Measurements from ENCODE around the gene BBS9. TPM values are rescaled to one million over a fixed set of nuclear protein-coding genes. Genes with fewer than 3 reads are reported as not detected.
"Not testable (repeated sequence)": the region's sequence is repeated elsewhere in the genome, so short reads cannot be mapped to it uniquely, and the experiment has no call there.

The BBS9 gene
- total RNA-seq, 4 donors from 2014 or later, result 11.2 to 34.5 (median 20.4) TPM

- H3K4me3 ChIP-seq, result no peak overlapping the region
- no peaks in the 10 kb centered on the region for H3K27me3 ChIP-seq
- H3K4me1 ChIP-seq, result peaks cover 0 to 11% (median 0%) of the 10 kb centered on the region in 3 donors
- no peak overlapping the region for H3K27ac ChIP-seq
- TF ChIP-seq POLR2A (IDR thresholded peaks at IDR 0.05), result no peak
- TF ChIP-seq, protein P1, sequence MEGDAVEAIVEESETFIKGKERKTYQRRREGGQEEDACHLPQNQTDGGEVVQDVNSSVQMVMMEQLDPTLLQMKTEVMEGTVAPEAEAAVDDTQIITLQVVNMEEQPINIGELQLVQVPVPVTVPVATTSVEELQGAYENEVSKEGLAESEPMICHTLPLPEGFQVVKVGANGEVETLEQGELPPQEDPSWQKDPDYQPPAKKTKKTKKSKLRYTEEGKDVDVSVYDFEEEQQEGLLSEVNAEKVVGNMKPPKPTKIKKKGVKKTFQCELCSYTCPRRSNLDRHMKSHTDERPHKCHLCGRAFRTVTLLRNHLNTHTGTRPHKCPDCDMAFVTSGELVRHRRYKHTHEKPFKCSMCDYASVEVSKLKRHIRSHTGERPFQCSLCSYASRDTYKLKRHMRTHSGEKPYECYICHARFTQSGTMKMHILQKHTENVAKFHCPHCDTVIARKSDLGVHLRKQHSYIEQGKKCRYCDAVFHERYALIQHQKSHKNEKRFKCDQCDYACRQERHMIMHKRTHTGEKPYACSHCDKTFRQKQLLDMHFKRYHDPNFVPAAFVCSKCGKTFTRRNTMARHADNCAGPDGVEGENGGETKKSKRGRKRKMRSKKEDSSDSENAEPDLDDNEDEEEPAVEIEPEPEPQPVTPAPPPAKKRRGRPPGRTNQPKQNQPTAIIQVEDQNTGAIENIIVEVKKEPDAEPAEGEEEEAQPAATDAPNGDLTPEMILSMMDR (IDR thresholded peaks at IDR 0.05), result no peak
- no peak for TF ChIP-seq POLR2AphosphoS5 (IDR thresholded peaks at IDR 0.05)
- no peak for TF ChIP-seq EP300 (IDR thresholded peaks at IDR 0.05)
- 94 to 96% methylated on average over 3 of the region's 3 CpGs for WGBS, 2 donors (ENCODE audit: low coverage in 1 of 2)
- ATAC-seq, result no peak
- H3K9me3 ChIP-seq, result no peaks in the 10 kb centered on the region
- H3K36me3 ChIP-seq, result peaks cover 0 to 4% of the 10 kb centered on the region in 2 donors
Observed at GRCh38 chr7:33262476-33262875, 133.1 kb downstream of the BBS9 start.

- H3K4me3 ChIP-seq, H3K27ac ChIP-seq, H3K4me1 ChIP-seq, ATAC-seq, H3K9me3 ChIP-seq, H3K27me3 ChIP-seq: not testable (repeated sequence)
- WGBS, 2 donors (ENCODE audit: low coverage in 1 of 2), result 99 to 100% methylated on average over 4 of the region's 4 CpGs
- peaks cover 0 to 15% of the 10 kb centered on the region in 2 donors for H3K36me3 ChIP-seq
Observed at GRCh38 chr7:33271839-33272371, 142.5 kb downstream of the BBS9 start.

DNA sequence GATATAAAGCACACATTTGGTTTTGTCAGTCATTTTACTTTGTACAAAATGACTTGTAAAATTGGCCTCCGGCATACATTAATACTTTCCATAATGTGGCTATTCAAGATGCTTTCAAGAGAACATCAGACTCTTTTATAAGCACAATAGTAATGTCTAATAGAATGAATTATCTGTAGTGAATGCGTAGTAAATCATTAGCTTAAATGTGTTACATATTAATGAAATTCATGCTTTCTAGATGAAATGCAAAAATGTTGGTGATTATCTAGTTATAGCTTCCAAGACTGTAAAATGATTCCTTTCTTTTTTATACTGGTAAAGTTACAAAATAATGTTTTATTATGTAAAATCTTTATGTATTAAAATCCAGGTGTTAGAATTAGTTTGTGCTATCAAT lies 144.0 kb downstream of the BBS9 start:
- H3K27ac ChIP-seq, result no peak overlapping the region
- no peak for ATAC-seq
- H3K9me3 ChIP-seq, result peaks cover 0 to 19% (median 0%) of the 10 kb centered on the region in 3 donors
- 88 to 90% methylated on average over 1 to 2 of the region's 2 CpGs for WGBS, 2 donors (ENCODE audit: low coverage in 1 of 2)
- H3K27me3 ChIP-seq, result no peaks in the 10 kb centered on the region
- no peaks in the 10 kb centered on the region for H3K4me1 ChIP-seq
- no peak overlapping the region for H3K4me3 ChIP-seq
- TF ChIP-seq EP300 (IDR thresholded peaks at IDR 0.05), result no peak
- H3K36me3 ChIP-seq, result peaks cover 0 to 28% of the 10 kb centered on the region in 2 donors

- Histone ChIP-seq H3K36me3 (peaks cover 0 to 33% of the 10 kb centered on the region in 2 donors), H3K27me3 (no peaks in the 10 kb centered on the region), H3K27ac (no peak overlapping the region), H3K9me3 (peaks cover 0 to 28% (median 0%) of the 10 kb centered on the region in 3 donors), H3K4me1 (no peaks in the 10 kb centered on the region), H3K4me3 (no peak overlapping the region)
- ATAC-seq, result no peak
- WGBS, 2 donors (ENCODE audit: low coverage in 1 of 2), result 82 to 100% methylated on average over 3 of the region's 3 CpGs
- no peak for TF ChIP-seq POLR2A (IDR thresholded peaks at IDR 0.05)
Observed at GRCh38 chr7:33276325-33276724, 147.0 kb downstream of the BBS9 start.

DNA sequence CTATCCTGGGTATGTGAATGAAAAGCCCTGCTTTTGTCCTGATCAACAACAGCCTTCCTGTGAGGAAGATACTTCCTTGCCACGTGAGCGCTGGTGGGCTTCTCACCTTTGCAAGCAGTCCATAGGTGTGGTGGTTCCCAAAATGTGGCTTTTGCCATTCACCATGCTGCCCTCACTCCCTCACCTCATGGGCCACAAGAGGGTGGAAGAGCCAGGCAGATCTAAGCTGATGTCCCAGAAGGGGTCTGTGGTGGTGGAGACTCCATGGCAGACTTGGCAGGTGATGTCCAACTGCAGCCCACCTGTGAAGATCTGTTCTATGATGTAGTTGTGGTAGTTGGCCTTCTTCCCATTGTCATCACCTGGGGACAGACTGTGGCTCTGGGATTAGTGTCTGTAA lies 147.4 kb downstream of the BBS9 start:
- no peak for ATAC-seq
- peaks cover 0 to 33% of the 10 kb centered on the region in 2 donors for H3K36me3 ChIP-seq
- no peak overlapping the region for H3K4me3 ChIP-seq
- no peak overlapping the region for H3K27ac ChIP-seq
- WGBS, 2 donors (ENCODE audit: low coverage in 1 of 2), result 100% methylated on average over 2 of the region's 2 CpGs; no CpG with 5 or more reads in 1 of the 2 donors
- H3K4me1 ChIP-seq, result no peaks in the 10 kb centered on the region
- TF ChIP-seq POLR2A (IDR thresholded peaks at IDR 0.05), result no peak
- TF ChIP-seq, protein P1 (IDR thresholded peaks at IDR 0.05), result no peak
- TF ChIP-seq EP300 (IDR thresholded peaks at IDR 0.05), result no peak
- no peak for TF ChIP-seq POLR2AphosphoS5 (IDR thresholded peaks at IDR 0.05)
- peaks cover 0 to 28% (median 0%) of the 10 kb centered on the region in 3 donors for H3K9me3 ChIP-seq
- H3K27me3 ChIP-seq, result no peaks in the 10 kb centered on the region

DNA sequence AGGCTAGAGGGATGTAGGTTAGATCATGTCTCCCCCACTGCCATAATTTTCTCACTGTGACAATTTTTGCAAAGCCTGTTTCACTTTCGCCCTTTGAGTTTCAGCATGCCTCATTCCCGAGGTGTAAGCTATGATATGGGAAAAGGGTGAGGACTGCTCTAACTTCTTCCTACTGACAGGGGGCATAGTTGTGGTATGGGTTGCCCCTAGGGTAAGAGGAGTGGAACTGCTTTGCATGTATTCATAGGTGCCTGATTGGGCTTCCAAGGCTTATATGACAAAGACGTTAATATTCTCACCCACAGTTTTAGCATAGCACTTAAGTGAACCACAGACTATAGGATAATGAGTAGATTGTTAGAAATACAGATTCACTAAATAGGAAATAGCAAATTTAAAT lies 148.7 kb downstream of the BBS9 start:
- no peak for ATAC-seq
- no peak for TF ChIP-seq EP300 (IDR thresholded peaks at IDR 0.05)
- Histone ChIP-seq H3K4me1 (no peaks in the 10 kb centered on the region), H3K4me3 (no peak overlapping the region), H3K36me3 (peaks cover 0 to 33% of the 10 kb centered on the region in 2 donors), H3K27ac (no peak overlapping the region), H3K27me3 (no peaks in the 10 kb centered on the region), H3K9me3 (peaks cover 0 to 28% (median 0%) of the 10 kb centered on the region in 3 donors)
- WGBS, 2 donors (ENCODE audit: low coverage in 1 of 2), result 91 to 100% methylated on average over 3 of the region's 3 CpGs

DNA sequence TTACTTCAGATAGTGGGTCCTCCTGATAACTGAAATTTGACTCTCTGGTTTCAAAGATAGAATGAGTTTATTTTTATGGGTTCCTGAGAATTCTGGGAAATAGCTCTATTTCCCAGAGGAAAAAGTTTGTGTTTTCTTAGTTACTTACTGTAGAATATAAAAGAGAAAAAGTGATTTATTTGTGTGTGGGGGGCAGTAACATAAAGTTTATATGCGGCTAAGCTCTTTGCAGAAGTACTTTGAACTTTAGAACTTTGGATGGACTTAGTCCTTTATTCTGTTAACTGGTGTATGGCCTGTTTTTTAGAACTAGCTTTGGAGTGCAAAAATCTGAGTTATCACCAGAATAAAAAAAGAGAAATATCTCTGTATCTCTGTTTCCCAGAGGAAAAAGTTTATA lies 157.1 kb downstream of the BBS9 start:
- no peak for ATAC-seq
- no peak overlapping the region for H3K27ac ChIP-seq
- no peak overlapping the region for H3K4me3 ChIP-seq
- peaks cover 0 to 4% (median 0%) of the 10 kb centered on the region in 3 donors for H3K9me3 ChIP-seq
- 89% methylated on average over 1 of the region's 1 CpG; no CpG with 5 or more reads in 1 of the 2 donors for WGBS, 2 donors (ENCODE audit: low coverage in 1 of 2)
- TF ChIP-seq POLR2AphosphoS5 (IDR thresholded peaks at IDR 0.05) (no peak), POLR2A (IDR thresholded peaks at IDR 0.05) (no peak), EP300 (IDR thresholded peaks at IDR 0.05) (no peak)
- TF ChIP-seq, protein P1 (IDR thresholded peaks at IDR 0.05), result no peak
- H3K36me3 ChIP-seq, result peaks cover 0 to 6% of the 10 kb centered on the region in 2 donors
- H3K4me1 ChIP-seq, result no peaks in the 10 kb centered on the region
- H3K27me3 ChIP-seq, result no peaks in the 10 kb centered on the region

All from gastroesophageal sphincter (tissue), 4 donors.